Measurements from ENCODE around the gene WIPF3.
"Not testable (repeated sequence)": the region's sequence is repeated elsewhere in the genome, so short reads cannot be mapped to it uniquely, and the experiment has no call there.

The WIPF3 gene

DNA sequence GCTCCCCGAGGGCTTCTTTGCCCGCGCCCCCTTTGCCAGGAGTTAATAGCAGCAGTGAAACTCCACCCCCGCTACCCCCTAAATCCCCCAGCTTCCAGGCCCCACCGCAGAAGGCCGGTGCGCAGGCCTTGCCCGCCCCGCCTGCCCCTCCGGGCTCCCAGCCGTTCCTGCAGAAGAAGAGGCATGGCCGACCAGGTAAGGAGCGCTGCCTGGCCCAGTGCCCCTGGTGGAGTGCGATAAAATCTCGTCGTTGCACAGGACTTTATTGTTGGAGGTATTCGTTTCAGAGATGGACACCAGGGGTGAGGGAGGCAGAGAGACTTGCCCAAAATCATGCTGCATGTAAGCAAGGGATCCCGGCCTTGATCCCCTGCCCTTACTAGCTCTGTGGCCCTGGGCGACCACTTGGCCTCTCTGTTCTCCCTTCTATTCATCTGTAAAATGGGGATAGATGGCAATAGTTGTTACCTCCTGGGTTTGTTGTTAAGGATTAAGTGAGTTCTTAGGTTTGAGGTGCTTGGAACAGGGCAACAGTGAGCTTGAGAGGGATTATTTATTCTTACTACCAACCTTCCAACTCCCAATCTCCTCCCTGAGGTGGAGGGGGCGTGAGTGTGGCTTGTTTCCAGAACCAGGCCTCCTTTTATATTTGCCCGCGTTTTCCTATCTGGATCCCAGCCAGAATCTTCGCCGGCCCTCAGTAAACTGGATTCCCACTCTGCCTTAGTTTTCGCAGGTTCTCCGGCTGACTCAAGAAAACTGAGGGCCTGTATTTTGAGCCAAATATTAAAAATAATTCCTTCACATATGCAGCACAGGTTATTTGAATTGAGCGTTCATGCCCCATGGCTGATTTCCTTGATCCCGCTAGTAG is 78.3 kb downstream of the WIPF3 start:
- FAIRE-seq, result no peak

DNA sequence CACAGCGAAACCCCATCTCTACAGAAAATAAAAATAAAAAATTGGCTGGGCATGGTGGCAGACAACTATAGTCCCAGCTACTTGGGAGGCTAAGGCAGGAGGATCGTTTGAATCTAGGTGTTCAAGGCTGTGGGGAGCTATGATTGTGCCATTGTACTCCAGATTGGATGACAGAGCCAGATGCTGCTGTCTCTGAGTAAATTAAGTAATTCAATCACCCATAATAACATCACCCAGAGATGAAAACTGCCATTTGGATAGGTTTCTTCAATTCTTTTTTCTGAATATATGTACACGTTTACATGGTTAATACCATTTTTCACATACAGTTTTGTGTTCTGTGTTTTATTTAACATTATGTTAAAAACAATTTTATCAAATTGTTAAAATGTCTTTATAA is 79.3 kb downstream of the WIPF3 start:
- FAIRE-seq, result no peak

GRCh38 chr7:29886827-29887226 is 80.5 kb downstream of the WIPF3 start:
- no peak for FAIRE-seq

GRCh38 chr7:29888006-29888405 is 81.7 kb downstream of the WIPF3 start:
- no peak for FAIRE-seq

- FAIRE-seq, result no peak
Measured at GRCh38 chr7:29889288-29889687, 83.0 kb downstream of the WIPF3 start.

GRCh38 chr7:29890251-29890650 is 83.9 kb downstream of the WIPF3 start:
- FAIRE-seq, result no peak

GRCh38 chr7:29890786-29891185 is 84.5 kb downstream of the WIPF3 start:
- not testable (repeated sequence) for FAIRE-seq

DNA sequence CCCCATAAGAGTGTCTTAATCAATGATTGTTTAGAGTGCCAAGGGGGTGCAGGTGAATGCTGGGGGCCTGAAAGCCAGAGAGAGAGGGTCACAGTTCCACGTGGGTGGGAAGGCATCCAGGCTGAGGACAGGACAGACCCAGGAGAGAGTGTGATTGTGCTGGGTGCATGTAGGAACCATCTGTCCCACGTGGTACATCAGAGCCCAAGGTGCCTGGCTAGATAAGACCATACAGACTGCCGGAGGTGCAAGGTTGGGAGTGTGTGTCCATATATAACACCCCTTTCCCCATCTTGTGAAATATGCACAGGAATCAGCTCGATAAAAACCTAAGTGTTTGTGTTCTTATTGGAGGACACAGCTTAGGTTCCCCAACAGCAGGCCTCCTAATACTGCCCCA is 85.5 kb downstream of the WIPF3 start:
- no peak for FAIRE-seq

- no peak for FAIRE-seq
Measured at GRCh38 chr7:29892231-29892630, 85.9 kb downstream of the WIPF3 start.

DNA sequence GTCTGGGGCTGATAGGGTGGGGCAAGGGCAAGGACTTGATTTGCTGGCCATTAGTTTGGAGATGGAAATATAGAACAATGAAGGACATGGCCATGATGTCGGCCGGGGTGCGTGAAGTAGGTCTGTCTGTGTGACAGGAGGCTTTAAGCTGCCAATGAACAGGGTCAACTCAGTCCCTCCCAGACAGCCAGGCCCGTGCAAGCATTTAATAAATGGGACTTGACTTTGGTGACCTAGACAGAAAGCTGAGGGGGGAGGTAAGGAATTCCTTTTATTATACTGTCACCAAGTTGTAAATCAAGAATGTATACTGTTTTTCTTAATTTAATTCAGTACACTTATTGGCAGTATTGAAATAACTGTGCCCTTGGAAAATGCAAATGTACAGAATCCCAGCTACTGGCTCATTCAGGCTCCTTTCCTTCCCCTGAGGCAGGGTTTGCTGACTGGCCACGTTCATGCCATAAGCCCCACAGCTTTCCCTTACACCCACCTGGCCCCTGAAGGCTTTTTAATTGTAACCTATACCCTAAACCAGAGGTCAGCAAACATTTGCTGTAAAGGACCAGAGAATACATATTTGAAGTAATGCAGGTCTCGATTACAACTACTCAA is 87.2 kb downstream of the WIPF3 start:
- FAIRE-seq, result no peak

DNA sequence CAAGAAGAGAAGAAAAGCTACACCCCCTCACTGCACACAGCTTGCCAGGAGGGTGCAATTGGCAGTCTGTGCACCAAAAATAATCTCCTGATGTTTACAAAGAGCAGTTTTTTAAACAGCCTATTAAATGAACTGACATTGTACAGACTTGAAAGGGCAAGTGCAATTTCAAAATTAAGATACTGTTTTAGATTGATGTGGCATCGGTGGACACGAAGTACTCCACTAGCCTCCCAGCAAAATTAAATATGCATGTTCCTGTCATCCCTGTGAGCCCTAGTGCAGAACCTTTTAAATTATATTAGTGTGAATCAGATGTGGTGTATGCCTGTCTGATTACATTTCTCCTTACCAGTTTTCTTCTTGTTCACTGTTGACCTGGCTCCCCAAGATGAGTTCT is 87.9 kb downstream of the WIPF3 start:
- no peak for FAIRE-seq

DNA sequence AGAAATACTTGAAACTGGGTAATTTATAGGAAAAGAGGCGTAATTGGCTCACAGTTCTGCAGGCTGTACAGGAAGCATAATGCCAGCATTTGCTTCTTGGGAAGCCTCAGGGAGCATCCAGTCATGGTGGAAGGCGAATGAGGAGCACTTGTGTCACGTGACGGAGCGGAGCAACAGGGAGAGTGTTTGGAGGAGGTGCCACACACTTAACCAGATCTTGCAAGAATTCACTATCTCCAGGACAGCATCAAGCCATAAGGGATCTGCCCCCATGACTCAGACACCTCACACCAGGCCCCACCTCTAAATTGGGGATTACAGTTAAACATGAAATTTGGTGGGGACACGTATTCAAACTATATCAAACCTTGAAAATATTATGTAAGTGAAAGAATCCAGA is 89.3 kb downstream of the WIPF3 start:
- no peak for FAIRE-seq

DNA sequence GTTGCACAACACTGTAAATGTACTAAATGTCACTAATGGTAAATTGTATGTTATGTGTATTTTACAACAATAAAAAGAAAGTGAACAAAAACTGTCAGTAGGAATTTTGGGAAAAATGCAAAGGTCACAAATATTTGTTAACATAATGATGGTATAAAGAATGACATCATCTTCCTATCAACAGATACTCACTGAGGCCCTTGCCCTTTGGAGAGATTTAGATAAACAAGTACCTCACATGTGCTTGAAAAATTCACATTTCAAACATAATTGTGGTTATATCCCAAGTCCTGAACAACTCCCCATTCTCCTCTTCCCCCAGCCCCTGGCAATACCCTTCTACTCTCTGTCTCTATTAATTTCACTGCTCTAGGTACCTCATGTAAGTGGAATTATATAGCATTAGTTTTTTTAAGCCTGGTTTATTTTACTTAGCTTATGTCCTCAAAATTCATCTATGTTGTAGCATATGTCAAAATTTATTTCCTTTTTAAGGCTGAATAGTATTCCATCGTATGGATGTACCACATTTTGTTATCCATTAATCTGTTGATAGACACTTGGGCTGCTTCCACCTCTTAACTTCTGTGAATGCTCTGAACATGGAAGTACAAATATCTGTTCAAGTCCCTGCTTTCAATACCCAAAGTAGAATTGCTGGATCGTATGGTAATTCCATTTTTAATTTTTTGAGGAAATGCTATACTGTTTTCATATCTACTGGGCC is 90.5 kb downstream of the WIPF3 start:
- no peak for FAIRE-seq

GRCh38 chr7:29898301-29898700 is 92.0 kb downstream of the WIPF3 start:
- FAIRE-seq, result no peak

- no peak for FAIRE-seq
Measured at GRCh38 chr7:29900745-29901144, 94.4 kb downstream of the WIPF3 start.

DNA sequence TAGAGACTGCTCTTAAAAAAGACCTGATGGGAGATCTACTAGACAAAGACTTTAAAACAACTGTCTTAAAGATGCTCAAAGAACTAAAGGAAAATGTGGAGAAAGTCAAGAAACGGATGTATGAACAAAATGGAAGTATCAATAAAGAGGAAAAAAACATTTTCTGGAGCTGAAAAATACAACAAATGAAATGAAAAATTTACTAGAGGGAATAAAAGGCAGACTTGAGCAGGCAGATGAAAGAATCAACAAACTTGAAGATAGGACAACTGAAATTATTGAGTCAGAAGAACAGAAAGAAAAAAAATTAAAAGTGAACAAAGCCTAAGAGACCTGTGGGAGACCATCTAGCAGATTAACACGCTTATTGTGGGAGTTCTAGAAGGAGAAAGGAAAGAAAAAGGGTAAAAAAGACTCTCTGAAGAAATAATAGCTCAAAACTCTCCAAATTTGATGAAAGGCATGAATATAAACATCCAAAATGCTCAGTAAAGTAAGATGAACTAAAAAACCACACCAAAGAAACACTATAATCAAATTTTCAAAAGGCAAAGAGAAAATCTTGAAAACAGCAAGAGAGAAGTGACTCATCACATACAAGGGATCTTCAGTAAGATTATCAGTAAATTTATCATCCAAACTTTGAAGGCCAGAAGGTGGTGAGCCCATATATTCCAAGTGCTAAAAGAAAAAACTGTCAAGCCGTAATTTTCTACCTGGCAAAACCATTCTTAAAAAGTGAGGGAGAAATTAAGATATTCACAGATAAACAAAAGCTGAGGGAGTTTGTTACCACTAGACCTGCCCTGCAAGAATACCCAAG is 100.1 kb downstream of the WIPF3 start:
- FAIRE-seq, result no peak

DNA sequence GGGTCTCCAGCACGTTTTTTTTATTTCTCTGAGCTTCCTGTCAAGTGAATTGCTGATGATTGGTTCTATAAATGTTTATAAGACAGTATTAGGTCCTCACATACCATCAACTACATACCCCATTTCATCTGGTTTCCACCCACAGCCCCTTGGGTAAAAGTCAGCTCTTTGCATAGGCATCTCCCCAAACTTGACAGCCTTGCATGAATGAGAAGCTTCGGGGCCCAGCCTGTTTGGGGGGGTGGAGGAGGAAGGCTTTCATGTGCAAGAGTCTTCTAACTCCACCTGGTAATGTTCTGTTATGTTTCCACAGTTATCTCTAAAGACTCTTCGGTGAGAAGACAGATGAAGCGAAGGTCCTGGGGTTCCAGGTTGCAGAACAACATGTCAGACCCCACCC is 107.9 kb downstream of the WIPF3 start:
- no peak for FAIRE-seq

- no peak for FAIRE-seq
Measured at GRCh38 chr7:29915481-29916215, 109.3 kb downstream of the WIPF3 start.

DNA sequence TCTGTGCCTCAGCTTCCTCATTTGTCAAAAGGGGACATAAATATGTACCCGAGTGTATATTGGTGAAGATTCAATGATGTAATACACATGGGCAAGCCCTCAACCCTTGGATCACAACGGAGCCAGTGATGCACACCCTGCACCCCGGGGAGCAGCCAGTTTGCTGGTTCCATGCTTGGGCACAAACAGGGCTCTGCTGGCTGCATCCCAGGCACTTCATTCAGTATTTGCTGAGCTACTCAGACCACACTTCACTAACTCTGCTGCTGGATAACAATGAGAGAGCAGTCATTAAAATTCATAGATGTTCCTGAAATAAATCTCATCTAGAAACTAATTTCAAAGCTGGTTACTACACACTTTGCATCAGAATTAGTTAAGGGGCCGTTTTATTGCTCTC is 111.3 kb downstream of the WIPF3 start:
- FAIRE-seq, result no peak

DNA sequence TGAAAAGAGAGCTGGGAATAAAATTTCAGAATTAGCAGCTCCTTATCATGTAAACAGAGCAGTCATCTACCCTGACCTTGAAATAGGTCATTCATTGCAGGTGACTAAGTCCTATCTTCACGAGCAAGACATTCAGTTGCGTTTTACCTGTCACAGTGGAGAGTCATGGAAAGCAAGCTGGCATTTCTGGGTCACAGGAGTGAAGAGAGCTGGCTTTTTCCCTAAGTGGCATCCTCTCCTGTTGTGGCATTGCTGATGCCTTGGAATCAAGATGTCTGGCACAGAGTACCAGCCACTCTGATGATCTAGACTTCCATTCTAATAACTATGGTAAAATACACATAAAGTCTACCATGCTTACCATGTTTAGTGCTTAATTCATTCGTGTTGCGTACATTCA is 112.5 kb downstream of the WIPF3 start:
- no peak for FAIRE-seq

GRCh38 chr7:29919790-29920189 is 113.5 kb downstream of the WIPF3 start:
- no peak for FAIRE-seq

DNA sequence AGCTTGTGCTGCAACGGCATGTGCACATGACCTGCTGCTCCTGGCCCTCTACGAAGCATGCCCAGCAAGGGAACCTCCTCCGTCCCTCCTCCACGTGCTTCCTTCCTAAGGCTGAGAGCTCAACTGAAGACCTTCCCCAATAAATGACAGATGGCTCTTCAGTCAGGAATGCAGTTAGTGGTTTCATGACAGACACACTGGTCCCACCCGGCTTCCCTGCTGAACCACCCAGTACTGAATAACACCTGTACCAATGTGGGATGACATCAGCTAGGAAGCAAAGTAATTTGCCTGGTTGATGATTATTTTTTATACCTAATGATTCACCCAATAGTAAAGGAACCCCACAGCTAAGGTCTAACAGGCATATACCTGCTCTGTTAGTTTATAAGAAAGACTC is 114.2 kb downstream of the WIPF3 start:
- no peak for FAIRE-seq

Measured in TTC549 (cell line).